Measurements from ENCODE around the gene DGKD.

DGKD gene

GRCh38 chr2:233436191-233436581 is 81.9 kb downstream of the DGKD start:
- no peak overlapping the region for H3K23ac ChIP-seq (ENCODE audit: low read length)
- H3K4me2 ChIP-seq (ENCODE audit: low read length), result no peak overlapping the region
- WGBS (ENCODE audit: extremely low coverage, insufficient coverage, low lambda C conversion rate), result no CpG with 5 or more reads among the region's 15 CpGs
- no peak overlapping the region for H3K4ac ChIP-seq (ENCODE audit: low read depth, low read length)
- H3K36me3 ChIP-seq (ENCODE audit: control insufficient read depth, insufficient read depth, low read length), result no peaks in the 10 kb centered on the region
- no peak overlapping the region for H2BK15ac ChIP-seq (replicated peaks; ENCODE audit: low read depth)
- H3K4me3 ChIP-seq (ENCODE audit: low read length), result no peak overlapping the region
- no peak overlapping the region for H4K5ac ChIP-seq (ENCODE audit: low read length)
- no peak overlapping the region for H3K9ac ChIP-seq (ENCODE audit: low read length)
- H3K27me3 ChIP-seq (ENCODE audit: insufficient read depth, low read length, poor library complexity), result no peaks in the 10 kb centered on the region
- H3K18ac ChIP-seq (ENCODE audit: low read length), result no peak overlapping the region
- no peaks in the 10 kb centered on the region for H3K4me1 ChIP-seq (ENCODE audit: control insufficient read depth, low read depth, low read length)
- no peak overlapping the region for H2BK5ac ChIP-seq (ENCODE audit: low read length)
- H3K79me2 ChIP-seq (ENCODE audit: control insufficient read depth, insufficient read depth, low read length), result no peaks in the 10 kb centered on the region
- no peak overlapping the region for H2AK5ac ChIP-seq (ENCODE audit: low read length)
- H3K56ac ChIP-seq (ENCODE audit: low read length), result no peak overlapping the region
- no peak overlapping the region for H2BK120ac ChIP-seq (ENCODE audit: low read depth, low read length)
- no peak for DNase-seq
- H4K8ac ChIP-seq (ENCODE audit: low read depth, low read length), result no peak overlapping the region
- no peak overlapping the region for H3K27ac ChIP-seq (ENCODE audit: low read depth, low read length)
- no peaks in the 10 kb centered on the region for H3K79me1 ChIP-seq (ENCODE audit: low read length)

- no peak overlapping the region for H2BK15ac ChIP-seq (replicated peaks; ENCODE audit: low read depth)
- H3K23ac ChIP-seq (ENCODE audit: low read length), result no peak overlapping the region
- no peak for DNase-seq
- H3K9ac ChIP-seq (ENCODE audit: low read length), result no peak overlapping the region
- no peak overlapping the region for H3K18ac ChIP-seq (ENCODE audit: low read length)
- no peaks in the 10 kb centered on the region for H3K36me3 ChIP-seq (ENCODE audit: control insufficient read depth, insufficient read depth, low read length)
- H3K79me2 ChIP-seq (ENCODE audit: control insufficient read depth, insufficient read depth, low read length), result no peaks in the 10 kb centered on the region
- no peak overlapping the region for H3K4ac ChIP-seq (ENCODE audit: low read depth, low read length)
- H2BK120ac ChIP-seq (ENCODE audit: low read depth, low read length), result no peak overlapping the region
- H3K79me1 ChIP-seq (ENCODE audit: low read length), result no peaks in the 10 kb centered on the region
- H4K8ac ChIP-seq (ENCODE audit: low read depth, low read length), result no peak overlapping the region
- H2BK5ac ChIP-seq (ENCODE audit: low read length), result no peak overlapping the region
- no peak overlapping the region for H3K27ac ChIP-seq (ENCODE audit: low read depth, low read length)
- H3K56ac ChIP-seq (ENCODE audit: low read length), result no peak overlapping the region
- no CpG with 5 or more reads among the region's 17 CpGs for WGBS (ENCODE audit: extremely low coverage, insufficient coverage, low lambda C conversion rate)
- H3K27me3 ChIP-seq (ENCODE audit: insufficient read depth, low read length, poor library complexity), result no peaks in the 10 kb centered on the region
- no peaks in the 10 kb centered on the region for H3K4me1 ChIP-seq (ENCODE audit: control insufficient read depth, low read depth, low read length)
- no peak overlapping the region for H2AK5ac ChIP-seq (ENCODE audit: low read length)
- no peak overlapping the region for H4K5ac ChIP-seq (ENCODE audit: low read length)
- H3K4me3 ChIP-seq (ENCODE audit: low read length), result no peak overlapping the region
- H3K4me2 ChIP-seq (ENCODE audit: low read length), result no peak overlapping the region
These were observed 82.6 kb downstream of the DGKD start for GRCh38 chr2:233436691-233437438.

- Histone ChIP-seq H2AK5ac (ENCODE audit: low read length) (no peak overlapping the region), H3K79me1 (ENCODE audit: low read length) (no peaks in the 10 kb centered on the region), H3K4me3 (ENCODE audit: low read length) (no peak overlapping the region), H3K27me3 (ENCODE audit: insufficient read depth, low read length, poor library complexity) (no peaks in the 10 kb centered on the region), H3K79me2 (ENCODE audit: control insufficient read depth, insufficient read depth, low read length) (no peaks in the 10 kb centered on the region), H4K5ac (ENCODE audit: low read length) (no peak overlapping the region), H3K4me2 (ENCODE audit: low read length) (no peak overlapping the region), H2BK5ac (ENCODE audit: low read length) (no peak overlapping the region), H3K56ac (ENCODE audit: low read length) (no peak overlapping the region), H3K27ac (ENCODE audit: low read depth, low read length) (no peak overlapping the region), H3K9ac (ENCODE audit: low read length) (no peak overlapping the region), H2BK15ac (replicated peaks; ENCODE audit: low read depth) (no peak overlapping the region), H3K36me3 (ENCODE audit: control insufficient read depth, insufficient read depth, low read length) (no peaks in the 10 kb centered on the region), H3K18ac (ENCODE audit: low read length) (no peak overlapping the region), H3K4me1 (ENCODE audit: control insufficient read depth, low read depth, low read length) (no peaks in the 10 kb centered on the region), H4K8ac (ENCODE audit: low read depth, low read length) (no peak overlapping the region), H3K23ac (ENCODE audit: low read length) (no peak overlapping the region), H2BK120ac (ENCODE audit: low read depth, low read length) (no peak overlapping the region), H3K4ac (ENCODE audit: low read depth, low read length) (no peak overlapping the region)
- DNase-seq, result no peak
- WGBS (ENCODE audit: extremely low coverage, insufficient coverage, low lambda C conversion rate), result no CpG with 5 or more reads among the region's 14 CpGs
These were observed 83.2 kb downstream of the DGKD start for GRCh38 chr2:233437439-233437955.

- DNase-seq, result no peak
- no peak overlapping the region for H3K56ac ChIP-seq (ENCODE audit: low read length)
- no peak overlapping the region for H4K8ac ChIP-seq (ENCODE audit: low read depth, low read length)
- no peaks in the 10 kb centered on the region for H3K27me3 ChIP-seq (ENCODE audit: insufficient read depth, low read length, poor library complexity)
- no peak overlapping the region for H3K9ac ChIP-seq (ENCODE audit: low read length)
- no peak overlapping the region for H2BK5ac ChIP-seq (ENCODE audit: low read length)
- no peak overlapping the region for H4K5ac ChIP-seq (ENCODE audit: low read length)
- H3K4me3 ChIP-seq (ENCODE audit: low read length), result no peak overlapping the region
- no peak overlapping the region for H3K23ac ChIP-seq (ENCODE audit: low read length)
- no peak overlapping the region for H3K18ac ChIP-seq (ENCODE audit: low read length)
- whole genome bisulfite sequencing (ENCODE audit: extremely low coverage, insufficient coverage, low lambda C conversion rate), result no CpG with 5 or more reads among the region's 15 CpGs
- H3K4me1 ChIP-seq (ENCODE audit: control insufficient read depth, low read depth, low read length), result no peaks in the 10 kb centered on the region
- H3K79me1 ChIP-seq (ENCODE audit: low read length), result no peaks in the 10 kb centered on the region
- no peak overlapping the region for H3K4me2 ChIP-seq (ENCODE audit: low read length)
- no peaks in the 10 kb centered on the region for H3K79me2 ChIP-seq (ENCODE audit: control insufficient read depth, insufficient read depth, low read length)
- H2BK15ac ChIP-seq (replicated peaks; ENCODE audit: low read depth), result no peak overlapping the region
- no peak overlapping the region for H2AK5ac ChIP-seq (ENCODE audit: low read length)
- no peaks in the 10 kb centered on the region for H3K36me3 ChIP-seq (ENCODE audit: control insufficient read depth, insufficient read depth, low read length)
- H3K4ac ChIP-seq (ENCODE audit: low read depth, low read length), result no peak overlapping the region
- H3K27ac ChIP-seq (ENCODE audit: low read depth, low read length), result no peak overlapping the region
- H2BK120ac ChIP-seq (ENCODE audit: low read depth, low read length), result no peak overlapping the region
These were observed 84.4 kb downstream of the DGKD start for GRCh38 chr2:233438573-233439147.

GRCh38 chr2:233439191-233439590 is 84.9 kb downstream of the DGKD start:
- Histone ChIP-seq H3K79me2 (ENCODE audit: control insufficient read depth, insufficient read depth, low read length) (no peaks in the 10 kb centered on the region), H3K18ac (ENCODE audit: low read length) (no peak overlapping the region), H2BK15ac (replicated peaks; ENCODE audit: low read depth) (no peak overlapping the region), H4K8ac (ENCODE audit: low read depth, low read length) (no peak overlapping the region), H2BK120ac (ENCODE audit: low read depth, low read length) (no peak overlapping the region), H3K36me3 (ENCODE audit: control insufficient read depth, insufficient read depth, low read length) (no peaks in the 10 kb centered on the region), H3K27me3 (ENCODE audit: insufficient read depth, low read length, poor library complexity) (no peaks in the 10 kb centered on the region), H3K56ac (ENCODE audit: low read length) (no peak overlapping the region), H2BK5ac (ENCODE audit: low read length) (no peak overlapping the region), H3K23ac (ENCODE audit: low read length) (no peak overlapping the region), H3K79me1 (ENCODE audit: low read length) (no peaks in the 10 kb centered on the region), H3K4me1 (ENCODE audit: control insufficient read depth, low read depth, low read length) (no peaks in the 10 kb centered on the region), H3K4ac (ENCODE audit: low read depth, low read length) (no peak overlapping the region), H3K4me3 (ENCODE audit: low read length) (no peak overlapping the region), H4K5ac (ENCODE audit: low read length) (no peak overlapping the region), H3K9ac (ENCODE audit: low read length) (no peak overlapping the region), H2AK5ac (ENCODE audit: low read length) (no peak overlapping the region), H3K27ac (ENCODE audit: low read depth, low read length) (no peak overlapping the region), H3K4me2 (ENCODE audit: low read length) (no peak overlapping the region)
- DNase-seq, result no peak
- WGBS (ENCODE audit: extremely low coverage, insufficient coverage, low lambda C conversion rate), result no CpG with 5 or more reads among the region's 9 CpGs

Measured in mesendoderm (in vitro differentiated cells).